GM18868 (cell line): ENCODE results near the gene PLD5.

Source experiments
- ATAC-seq: cut with Tn5 transposase; IDR thresholded peaks from one replicate; pipeline ENCODE4 v1.9.1; 2021; ENCODE audit warnings: mild to moderate bottlenecking, moderate library complexity; ENCODE audit not compliant: unreplicated experiment

The PLD5 gene

DNA sequence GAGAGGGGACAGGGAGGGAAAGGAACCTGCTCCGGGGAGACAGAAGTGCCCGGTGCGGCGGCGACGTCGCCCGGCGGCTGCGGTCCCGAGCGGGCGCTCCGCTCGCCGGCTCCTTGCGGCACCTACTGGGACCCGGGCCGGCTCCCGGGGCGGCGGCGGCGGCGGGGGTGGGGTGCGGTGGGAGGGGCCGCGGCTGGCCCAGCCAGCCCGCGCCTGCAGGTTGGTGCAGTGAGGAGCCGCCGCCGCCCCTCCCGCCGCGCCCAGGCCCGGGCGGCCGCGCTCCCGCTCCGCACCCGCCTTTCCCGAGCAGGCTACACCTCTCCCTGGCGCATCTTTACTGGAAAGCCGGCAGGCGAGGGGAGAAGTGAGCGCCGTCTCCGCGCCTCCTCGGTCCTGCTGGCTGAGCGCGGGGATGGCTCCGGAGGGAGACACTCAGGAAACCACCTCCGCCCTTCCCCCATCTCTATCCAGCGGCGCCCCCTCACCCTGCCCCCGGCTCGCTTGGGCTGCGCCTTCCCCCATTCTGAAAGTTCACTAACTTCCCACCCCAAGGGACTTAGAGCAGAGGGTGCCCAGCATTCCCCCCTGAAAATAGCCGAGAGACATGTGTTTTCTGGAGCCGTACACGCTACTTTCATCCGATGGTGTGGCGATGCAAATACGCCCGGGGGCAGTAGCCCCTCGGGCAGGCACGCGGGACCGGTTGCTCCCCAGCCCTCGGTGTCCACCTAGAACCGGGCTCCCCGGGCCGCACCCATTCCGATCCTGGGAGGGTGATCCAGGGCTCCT, at the start of gene PLD5:
PLD5 (minus strand) TSS at position 127 of the 789 bp plus-strand sequence.
- no peak for ATAC-seq

DNA sequence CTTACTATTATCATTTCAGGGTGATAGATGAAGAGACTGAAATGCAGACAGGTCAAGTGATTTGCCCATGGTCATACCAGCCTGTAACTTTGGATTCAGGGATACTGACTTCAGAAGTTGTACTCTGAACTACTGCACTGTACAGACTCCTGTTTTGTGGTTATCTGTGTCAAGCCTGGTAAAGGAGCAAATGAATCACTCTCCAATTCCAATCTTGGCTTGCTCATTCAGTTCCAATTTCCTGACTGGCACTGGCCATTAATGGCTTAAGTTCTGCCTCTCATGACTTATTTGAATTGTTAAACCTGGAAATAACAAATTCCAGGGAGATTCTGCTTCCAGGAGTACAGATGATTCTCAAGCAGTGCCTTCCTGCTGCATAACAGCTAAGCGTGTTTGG, 45.4 kb upstream of the PLD5 start:
- ATAC-seq = no peak

DNA sequence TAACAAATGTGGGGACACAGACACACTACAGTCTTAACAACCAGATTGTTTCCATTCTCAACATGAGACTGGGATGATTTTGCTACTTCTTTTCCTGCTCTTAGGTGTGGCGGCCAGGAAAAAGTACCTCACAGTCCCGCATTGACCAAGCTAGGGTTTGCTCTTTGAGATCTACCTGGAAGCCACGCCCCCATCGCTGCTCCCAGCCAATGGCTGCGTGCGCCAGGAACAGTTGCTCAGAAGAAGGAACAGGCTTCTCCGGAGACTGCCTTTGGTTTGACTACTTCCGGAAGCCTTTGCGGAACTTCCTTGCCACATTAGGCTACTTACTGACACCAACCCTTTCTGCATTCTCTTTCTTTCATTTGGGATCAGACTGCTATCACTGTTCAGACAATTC, 44.2 kb upstream of the PLD5 start:
- no peak for ATAC-seq

DNA sequence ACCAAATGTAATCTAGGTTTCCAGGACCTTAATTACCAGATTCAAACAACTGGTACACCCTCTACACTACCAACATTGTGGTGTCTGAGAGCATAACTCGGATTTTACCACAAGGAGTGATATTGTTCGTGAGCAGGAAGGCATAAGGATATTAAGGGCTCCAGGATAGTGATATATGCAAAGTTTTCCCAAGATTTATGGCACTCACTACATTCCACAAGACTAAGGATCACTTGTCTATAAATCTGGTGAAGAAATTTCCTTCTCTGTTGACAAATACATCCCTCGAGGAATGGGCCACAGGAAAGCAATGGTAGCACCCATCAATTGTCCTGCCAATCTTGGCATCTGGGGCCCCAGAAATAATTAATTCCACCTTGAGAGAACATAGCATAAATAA, 43.1 kb upstream of the PLD5 start:
- ATAC-seq = no peak

DNA sequence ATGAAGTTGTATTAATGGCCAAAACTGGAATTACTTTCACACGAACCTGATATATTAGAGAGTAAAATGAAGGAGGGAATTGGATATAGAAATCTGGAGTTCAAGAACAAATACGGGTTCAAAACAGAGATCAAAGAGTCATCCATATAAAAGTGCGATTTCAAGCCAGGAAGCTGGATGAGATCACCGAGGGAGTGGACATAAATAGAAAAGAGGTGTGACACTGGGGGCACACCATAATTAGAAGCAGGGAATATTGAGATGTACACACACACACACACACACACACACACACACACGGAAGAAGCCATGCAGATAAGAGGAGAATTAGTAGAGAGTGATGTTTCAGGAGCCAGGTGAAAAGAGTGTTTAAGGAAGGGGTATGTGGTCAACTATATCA, 32.3 kb upstream of the PLD5 start:
- ATAC-seq = no peak

DNA sequence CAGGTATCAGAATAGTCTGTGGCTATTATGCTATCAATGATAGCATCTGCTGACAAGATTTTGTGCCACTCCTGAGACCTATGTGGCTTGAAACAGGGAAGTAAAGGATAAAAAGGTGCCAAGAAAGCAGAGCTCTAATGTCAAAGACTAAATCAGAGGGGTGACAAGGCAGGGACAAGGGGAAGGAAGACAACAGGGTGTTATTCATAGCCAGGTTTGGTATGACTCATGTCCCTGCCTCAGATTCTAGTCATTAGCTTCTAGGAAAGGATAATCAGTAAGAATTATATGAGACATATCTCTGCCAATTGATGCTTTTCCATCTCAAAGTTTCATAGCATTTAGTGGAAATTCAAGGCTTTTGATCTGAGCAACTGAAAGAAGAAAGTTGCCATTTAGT, 31.8 kb upstream of the PLD5 start:
- no peak for ATAC-seq

DNA sequence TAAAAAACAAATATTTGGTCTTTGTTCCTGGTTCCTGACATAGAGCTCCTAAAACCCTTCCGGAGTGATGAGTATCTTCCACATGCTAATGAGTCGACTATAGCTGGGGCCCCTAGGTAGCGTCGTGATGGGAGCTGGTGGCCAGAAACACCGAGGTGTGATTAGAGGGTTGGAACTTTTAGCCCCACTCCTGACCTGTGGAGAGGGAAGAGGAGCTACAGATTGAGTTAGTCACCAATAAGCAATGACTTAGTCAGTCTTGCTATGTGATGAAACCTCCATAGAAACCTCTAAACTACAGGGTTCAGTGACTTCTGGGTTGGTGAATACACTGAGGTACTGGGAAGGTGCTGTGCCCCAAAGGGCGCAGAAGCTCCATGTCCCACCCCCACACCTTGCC, 30.1 kb upstream of the PLD5 start:
- no peak for ATAC-seq

DNA sequence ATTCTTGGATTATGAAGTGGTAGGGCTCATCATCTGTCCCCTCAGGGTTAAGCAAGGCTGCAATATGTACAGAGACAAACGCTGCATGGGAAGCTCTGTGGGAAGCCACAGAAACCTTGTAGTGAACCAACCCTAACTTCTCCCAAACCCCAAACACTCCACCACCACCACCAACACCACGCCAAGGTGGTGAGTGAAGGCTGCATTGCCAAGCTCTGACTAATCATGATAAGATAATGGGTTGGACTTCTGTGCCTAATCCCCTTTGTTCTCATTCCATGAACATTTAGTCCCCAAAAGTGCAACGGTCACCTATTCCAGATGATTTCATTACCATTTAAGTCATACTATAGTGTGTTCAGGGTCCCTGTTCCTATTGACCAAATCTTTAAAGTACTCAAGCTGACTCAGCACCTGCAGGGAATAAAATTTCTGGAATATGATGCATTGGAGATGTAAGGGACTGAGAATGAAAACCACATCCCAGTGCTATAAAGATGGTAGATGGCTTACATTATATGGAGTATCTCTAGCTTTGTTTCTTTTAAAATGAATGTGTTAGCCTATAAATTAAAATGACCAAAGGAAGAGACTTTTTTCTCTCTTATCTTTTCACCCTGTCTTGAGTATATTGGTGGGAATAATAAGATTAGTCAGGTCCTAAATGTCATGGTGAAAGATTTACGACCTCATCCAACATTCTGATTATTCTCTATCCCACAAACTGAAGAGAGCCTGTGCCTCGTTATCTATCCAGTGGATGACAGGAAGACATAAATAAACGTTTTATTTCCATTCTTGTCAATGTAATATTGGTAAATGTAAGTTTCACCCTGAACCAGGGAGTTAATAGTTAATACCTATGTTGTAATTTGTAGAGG, 22.6 kb upstream of the PLD5 start:
- no peak for ATAC-seq

DNA sequence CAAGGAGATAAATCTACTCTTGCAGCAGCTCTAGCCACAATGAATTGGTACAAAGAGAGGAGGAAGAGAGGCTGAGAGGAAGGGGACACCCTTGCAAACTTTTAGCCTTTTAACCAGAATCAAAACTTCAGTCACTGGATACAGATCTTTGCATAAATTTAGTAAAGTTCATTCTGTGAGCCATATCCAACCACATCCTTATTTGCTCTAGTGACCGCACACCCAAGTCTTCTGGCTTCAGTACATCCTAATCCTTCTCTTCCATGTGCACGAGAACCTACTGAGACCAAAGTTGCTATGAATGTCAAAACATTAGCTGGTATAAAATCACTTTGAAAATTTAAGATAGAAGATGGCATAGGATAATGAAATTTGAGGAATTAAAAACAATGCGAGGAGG, 21.9 kb upstream of the PLD5 start:
- ATAC-seq = no peak

DNA sequence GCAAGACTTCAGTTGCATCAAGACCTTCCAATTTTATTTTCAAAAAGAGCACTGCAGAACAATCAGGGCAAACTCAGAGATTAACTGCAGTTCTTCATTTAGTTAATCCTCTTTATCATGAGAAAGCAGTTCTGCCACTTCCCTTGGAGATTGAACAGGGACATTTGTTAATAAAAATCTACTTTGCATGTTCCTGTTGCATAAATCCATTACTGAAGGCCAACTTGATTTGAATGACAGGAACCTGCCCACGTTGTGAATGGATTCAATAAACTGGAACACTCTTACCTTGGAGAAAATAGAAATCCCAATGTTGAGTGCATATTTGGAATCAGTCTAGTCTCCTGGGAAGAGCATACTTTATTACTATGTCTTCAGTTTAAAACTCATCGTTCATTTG, 19.6 kb upstream of the PLD5 start:
- ATAC-seq = no peak

DNA sequence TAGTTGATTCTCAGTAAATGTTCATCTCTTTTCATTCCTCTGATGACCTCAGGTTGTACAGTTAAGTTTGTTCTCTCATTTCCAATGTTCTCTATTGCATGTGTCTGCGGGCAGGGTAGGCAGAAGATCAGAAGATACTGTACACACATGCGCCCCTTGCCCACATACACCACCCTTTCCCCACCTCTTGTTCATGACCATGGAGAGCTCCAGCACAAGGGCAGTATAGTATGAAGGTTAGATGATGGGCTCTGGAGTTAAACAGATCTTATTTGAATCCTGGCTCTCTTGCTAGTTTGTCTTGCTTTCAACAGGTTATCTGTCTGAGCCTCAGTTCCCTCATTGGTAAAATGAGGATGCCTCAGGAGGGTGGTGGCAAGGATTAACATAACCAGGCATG, 17.8 kb upstream of the PLD5 start:
- ATAC-seq = no peak

DNA sequence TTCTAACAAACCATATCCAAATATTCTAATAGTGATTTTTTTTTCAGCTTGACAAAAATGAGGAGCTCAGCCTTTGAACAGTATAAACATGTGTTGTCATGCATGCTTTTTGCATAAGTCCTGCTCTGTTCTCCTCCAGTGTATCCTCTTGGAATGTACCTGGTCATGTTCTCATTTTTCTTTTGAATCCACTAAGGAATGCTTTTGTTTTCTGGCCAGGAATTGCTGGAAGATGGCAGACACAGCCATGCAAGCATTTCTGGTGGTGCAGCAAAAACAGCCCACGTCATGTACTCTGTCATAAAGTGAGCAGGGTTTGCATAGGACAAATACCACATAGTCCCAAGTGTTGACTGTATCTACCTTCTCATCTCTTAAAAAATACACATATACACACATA, 11.5 kb upstream of the PLD5 start:
- no peak for ATAC-seq

DNA sequence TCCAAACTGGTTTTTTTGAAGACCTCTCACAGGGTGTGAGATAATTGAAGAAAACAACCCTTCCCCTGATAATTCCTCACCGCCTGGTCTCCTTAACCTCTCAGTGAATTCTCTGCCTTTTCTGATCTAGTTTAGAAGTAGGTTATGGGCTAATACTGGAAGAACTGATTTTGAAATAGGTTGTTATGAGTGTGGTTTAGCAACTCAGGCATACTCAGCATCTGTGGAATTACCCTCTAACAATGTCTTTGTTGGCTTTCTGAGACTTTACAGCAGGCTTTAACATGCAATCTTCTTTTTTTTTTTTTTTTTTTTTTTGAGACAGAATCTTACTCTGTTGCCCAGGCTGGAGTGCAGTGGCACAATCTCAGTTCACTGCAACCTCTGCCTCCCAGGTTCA, 10.3 kb upstream of the PLD5 start:
- no peak for ATAC-seq

DNA sequence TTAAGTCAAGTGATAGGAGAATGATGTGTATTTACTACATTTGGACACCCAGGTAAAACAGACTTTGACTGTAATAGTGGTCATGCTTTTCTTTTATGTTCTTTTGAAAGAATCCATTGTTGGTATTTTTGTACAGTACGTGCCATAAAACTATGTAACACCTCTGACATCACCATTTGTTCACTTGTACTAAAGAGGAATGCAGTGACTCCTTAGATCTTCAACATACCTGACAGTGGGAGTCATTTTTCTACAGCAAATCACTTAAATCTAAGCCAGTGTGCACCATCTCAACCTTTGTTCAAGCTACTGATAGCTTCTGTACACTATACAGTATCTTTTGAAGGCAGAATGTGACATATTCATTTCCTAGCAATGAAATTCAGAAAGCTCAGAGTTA, 6.3 kb upstream of the PLD5 start:
- no peak for ATAC-seq

DNA sequence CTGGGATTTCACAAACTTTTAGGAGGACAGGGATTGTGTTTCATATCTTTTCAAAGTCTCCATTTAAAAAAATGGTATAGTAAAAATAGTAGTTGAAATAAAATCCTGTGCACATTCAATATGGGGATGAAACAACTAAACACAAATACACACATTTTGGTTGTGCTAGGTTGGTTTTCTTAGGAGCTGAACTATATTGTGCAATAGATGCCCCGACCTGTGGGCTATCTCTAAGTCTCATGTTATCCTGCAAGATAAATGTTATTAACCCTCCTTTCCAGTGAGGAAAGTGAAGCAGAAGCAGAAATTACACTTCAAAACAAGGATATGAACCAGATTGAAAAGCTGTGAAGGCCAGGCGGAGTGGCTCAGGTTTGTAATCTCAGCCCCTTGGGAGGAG, 1.3 kb upstream of the PLD5 start:
- no peak for ATAC-seq

DNA sequence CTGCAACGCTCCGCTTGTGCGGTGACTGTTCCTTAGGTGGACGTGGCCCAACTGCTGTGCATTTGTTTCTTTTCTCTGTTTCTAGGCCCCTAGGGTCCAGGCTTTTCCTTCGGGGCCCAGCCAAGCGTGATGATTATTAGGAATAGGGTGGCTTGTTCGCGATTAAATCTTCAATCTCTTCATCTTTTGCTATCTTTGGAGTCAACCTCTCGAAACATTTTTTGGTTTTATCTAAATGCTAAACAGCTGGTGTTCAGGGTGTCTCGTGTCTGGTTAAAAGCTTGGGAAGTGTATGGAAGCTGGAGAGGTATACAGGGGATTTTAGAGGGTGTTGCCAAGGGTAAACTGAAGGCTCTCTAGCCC, 844 bp upstream of the PLD5 start:
- ATAC-seq = no peak

DNA sequence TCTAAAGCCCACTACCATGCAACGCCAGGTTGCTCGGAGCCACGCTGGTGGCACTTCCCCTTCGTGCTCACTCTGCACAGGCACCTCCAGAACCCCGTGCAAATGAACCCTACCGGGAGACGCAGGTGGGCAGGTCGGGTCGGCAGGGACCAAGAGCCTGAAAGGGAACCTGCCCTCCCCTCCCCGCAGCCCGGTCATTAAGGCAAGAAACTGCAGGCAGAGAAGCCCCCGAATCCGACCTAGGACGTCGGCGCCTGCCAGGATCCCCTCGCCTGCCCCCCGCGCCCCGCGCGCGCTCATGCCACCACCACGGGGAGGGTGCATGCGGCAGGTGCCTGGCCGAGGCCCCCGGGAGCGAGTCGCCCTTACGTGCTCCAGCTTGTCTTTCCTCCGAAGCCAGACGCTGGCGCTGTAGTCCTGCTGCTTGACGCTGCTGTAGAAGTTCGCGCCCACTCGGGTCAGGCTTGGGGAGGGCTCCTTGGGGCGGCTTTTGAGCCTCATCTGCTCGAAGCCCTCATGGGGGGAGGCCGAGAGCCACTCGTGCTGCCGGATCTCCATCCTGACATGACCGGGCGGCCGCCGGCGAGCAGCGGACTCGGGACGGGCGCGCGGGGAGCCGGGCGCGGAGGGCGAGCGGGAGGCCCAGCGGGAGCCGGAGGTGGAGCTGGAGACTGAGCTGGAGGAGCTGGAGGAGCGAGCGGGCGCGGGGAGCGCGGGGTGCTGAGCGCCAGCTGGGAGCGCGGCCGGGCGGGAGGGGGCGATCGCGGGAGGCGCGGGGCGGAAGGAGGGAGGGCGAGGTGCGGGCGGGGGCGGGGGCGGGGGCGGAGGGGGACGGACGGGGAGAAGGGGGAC, 552 bp downstream of the PLD5 start:
- no peak for ATAC-seq

DNA sequence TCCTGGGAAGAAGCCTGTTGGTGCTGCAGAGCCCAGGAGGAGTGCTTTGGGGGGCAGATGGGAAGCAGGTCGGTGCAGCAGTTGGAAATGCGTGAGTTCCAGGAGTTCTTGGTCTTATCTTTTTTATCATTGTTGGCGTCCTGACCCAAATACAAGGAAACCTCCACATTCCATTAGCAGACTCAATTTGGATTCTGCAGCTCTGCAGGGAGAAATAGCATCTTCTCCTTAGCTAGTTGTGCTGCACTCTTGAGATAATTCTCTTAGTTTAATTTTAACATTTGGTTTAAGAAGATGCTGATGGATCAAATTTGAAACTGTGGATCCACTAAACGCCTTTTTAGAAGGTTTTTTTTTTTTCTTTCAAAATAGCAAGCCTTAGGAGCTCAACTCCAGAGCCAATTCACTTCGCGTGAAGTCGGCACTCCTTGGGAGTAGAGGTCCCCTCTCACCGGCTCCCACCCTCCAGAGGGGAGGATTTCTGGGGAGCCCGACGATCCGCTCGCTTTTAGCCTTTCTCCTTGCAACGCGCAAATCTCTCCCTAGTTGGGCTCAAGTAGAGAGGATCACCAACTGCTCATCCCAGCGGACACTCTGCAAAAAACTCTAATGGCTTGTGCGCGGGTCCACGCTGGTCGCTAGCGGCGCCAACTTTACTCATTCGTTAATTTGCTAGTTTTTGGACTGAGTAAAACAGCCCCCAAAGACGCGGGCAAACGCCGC, 1.3 kb downstream of the PLD5 start:
- ATAC-seq = no peak

DNA sequence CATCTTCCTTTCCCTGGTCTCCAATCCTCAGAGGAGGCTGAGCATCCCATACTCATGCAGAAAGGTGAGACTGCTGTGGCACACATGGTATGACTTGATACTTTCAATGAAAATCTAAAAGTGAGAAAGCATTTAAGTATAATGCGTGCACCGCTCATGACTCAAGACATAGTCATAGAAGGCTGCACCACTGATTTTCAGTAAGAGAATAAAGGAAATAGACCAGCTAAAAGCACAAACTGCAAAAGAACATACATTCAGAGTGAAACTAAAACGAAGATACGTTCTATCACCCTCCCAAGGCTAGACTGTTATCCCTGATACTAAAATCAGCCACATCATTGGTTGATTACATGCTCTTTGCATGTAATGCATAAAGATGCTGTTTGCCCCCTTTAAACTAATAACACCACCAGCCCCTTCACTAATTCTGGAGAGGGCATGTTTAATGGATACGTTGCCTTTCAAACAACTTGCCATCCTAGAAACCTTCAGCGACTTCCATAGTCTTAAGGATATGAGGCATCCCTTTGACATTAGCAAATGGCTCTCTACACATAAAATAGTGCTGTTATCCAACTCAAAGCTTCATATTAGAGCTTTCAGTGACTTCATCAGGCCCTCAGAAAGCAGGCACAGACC, 2.1 kb downstream of the PLD5 start:
- peak; percentile 55 for ATAC-seq

DNA sequence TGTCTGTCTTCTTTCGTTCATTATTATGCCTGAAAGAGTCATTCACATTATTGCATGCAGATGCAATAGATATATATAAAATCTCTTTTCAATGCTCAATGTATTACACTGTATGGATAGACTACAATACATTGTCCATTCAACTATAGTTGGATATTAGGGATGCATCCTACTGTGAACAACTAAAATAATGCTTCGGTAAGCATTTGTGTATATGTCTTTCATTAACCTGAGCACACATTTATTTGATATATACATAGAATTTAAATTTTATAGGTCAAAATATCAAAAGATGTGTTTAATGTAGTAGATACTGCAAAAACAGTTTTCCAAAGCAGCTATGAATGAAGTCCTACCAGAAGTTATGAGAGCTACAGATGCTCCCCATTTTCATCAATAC, 8.9 kb downstream of the PLD5 start:
- no peak for ATAC-seq
